A204.1 (cell line): ENCODE results near the gene CSAD.
"Not testable (repeated sequence)": the region's sequence is repeated elsewhere in the genome, so short reads cannot be mapped to it uniquely, and the experiment has no call there.

Experiments
- FAIRE-seq: peaks from 2 replicates; lab custom pipeline; 2012; peaks lifted over from hg19 to GRCh38; lab: Jason Lieb, UNC

Gene CSAD

DNA sequence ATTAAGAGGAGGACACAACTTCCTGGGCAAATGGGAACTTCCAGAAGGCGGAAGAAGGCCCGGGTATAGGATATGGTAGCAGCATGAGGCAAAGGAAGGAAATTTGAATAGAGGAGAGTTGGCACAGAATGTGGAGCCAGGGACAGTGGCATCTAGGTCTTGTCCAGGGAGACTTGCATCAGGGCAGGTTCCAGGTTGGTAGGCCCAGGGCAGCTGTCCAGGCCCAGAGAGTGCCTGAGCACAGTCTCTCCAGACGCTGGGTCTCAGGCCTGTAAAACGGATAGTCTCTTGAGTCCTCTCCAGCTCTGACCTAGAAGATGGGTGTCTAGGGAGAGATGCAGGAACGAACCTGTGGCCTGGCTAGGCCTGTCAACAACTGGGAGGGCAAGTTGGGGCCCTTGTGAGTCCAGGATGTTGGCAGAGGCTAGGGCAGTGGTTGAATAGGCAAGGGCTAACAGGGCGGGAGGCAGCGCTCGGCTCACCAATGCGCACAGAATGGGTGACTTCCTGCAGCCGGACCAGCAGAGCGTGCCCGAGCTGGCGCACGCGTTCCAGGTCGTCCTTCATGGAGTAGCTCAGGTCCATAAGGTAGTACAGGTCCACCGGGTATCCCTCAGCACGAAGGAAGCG, 16.4 kb upstream of the CSAD start:
- no peak for FAIRE-seq

DNA sequence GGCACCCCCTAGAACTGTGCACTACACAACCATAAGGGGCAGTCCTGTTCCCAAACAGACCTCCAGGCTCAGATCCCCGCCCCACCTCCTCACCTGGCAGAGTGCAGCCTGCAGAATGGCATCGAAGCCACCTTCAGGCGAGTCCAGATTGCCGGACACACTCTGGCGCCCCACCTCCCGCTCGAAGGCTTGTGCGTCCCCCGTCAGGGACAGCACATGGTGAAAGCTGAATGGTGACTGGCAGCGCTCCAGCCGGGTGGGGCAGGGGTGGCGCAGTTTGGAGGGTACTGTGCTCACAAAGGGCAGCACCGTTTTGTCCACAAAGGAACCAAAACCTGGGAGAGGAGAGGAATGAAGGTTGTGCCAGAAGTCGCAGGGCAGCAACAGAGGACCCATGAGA, 15.8 kb upstream of the CSAD start:
- no peak for FAIRE-seq

DNA sequence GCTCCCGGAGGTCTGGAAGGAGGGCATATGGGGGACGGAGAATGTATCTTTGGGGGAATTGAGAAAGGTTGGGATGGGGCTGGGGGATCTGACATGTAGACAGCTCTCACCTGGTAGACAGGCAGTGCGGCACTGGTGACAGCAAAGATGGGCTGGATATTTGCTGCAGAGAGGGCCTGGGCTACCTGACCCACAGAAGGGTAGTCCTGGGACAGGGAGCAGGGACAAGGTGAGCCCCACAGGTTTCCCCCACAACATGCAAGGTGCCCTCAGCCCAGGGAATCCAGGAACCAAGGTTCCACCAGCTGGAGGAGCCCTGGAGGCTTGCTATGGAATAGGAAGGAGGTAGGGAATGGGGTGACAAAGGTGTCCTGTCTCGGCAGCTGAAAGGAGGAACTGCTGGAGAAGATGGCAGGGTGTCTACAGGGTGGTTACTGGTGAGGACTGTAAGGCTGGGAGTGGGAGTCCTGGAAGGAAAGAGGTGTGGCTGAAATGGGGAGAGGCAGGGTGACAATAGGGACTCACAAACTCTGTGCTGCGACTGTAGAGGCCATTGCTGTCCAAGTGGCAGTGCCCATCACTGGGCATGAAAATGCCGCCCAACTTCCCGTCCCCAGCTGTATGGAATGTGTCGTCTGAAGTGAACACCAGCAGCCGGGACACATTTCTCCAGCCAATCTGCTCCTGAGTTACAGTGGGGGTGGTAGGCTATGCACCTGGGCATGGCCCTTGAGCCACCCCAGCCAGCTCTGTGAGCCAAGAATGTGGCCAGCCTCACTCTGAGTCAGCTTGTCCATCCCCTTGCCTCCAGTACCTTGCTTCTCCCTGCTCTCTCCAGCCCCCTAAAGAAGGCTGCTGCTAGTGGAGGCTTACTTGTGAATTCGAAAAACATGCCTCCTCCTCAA, 15.0 kb upstream of the CSAD start:
- FAIRE-seq, result no peak

DNA sequence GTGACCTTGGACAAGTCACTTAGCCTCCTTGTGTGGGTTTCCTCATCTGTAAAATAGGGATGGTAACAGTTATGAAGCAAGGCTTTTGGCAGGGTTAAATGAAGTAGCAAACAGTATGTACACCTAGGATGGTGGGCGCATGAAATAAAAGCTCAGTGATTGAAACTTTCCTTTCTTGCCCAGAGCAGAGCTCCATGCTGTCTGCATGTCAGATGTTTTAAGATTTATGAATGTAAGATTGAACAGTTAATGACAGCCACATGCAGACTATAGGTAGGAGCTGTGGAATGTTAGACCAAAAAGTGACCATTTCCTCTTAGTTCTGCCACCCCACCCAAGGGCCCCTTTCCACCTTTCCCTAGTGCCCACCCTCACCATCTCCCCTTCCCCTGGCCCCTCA, 14.2 kb upstream of the CSAD start:
- FAIRE-seq, result no peak

DNA sequence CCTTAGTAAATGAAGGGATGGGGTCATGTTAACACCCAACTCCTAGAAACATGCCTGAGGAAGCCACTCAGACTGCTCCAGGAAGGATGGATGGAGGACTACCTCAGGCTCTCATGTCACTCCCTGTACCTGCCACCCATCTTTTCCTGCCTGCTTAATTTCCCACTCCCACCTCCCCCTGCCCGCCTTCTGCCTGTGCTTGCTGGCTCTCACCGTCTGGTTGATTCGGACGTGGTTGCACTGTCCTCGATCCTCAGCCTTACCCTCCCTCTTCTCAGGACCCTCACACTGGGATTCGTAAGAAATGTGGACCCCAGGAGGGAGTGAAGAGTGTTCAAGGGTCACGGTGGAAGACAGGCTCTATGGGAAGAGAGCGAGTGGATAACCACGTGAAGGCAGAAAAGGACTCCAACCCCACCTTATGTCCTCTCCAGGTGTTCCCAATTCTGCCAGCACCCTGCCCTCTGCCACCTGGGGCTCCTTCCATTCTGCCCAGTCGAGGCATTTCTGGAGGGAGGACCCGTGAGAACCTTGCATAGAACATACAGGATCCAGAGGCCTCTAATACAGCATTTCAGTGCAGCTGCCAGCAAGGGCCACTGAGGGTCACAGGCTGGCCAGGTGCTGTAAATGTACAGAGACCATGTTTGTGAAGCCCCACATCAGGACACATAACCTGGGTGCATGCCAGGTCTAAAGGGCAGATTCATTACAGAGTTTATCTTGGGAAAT, 13.4 kb upstream of the CSAD start:
- no peak for FAIRE-seq

DNA sequence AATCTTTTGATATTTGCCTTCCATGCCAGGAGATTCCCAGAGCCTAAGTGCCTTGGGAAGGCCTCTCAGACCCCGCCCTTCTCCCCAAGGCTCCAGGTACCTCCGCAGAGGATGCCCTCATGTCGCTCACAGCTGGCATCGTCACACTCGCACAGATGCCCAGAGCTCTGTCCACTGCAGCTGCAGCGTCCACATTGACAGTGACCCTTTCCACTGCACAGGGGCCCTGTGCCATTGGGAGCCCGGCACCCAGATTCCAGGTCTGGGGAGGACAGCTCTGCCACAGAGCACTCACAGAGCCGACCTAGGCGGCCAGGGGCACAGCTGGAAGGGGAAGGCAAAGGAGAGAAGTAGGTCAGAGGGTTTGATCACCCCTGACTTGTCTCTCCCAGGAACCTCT, 12.3 kb upstream of the CSAD start:
- FAIRE-seq, result no peak

DNA sequence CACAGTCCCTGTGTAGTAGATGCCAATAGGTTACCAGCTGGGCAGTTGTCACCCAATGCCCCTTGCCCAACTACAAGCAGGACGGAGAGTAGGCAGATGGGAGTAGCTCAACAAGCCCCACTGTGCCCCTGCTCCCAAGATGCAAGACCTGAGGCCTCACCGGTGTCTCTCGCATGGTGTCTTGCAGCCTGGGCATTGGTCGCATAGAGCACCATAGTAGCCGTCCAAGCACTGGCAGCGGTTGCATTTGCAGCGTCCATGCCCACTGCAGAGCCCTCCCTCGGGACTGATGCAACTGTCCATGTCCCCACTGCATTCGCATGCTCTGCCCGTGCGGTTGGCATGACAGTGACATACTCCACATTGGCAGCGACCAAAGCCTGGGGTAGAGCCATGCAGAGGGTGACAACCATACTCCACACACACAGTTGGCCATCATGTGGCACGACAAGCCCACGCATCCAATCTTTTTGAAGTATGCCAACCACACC, 11.9 kb upstream of the CSAD start:
- FAIRE-seq, result no peak

DNA sequence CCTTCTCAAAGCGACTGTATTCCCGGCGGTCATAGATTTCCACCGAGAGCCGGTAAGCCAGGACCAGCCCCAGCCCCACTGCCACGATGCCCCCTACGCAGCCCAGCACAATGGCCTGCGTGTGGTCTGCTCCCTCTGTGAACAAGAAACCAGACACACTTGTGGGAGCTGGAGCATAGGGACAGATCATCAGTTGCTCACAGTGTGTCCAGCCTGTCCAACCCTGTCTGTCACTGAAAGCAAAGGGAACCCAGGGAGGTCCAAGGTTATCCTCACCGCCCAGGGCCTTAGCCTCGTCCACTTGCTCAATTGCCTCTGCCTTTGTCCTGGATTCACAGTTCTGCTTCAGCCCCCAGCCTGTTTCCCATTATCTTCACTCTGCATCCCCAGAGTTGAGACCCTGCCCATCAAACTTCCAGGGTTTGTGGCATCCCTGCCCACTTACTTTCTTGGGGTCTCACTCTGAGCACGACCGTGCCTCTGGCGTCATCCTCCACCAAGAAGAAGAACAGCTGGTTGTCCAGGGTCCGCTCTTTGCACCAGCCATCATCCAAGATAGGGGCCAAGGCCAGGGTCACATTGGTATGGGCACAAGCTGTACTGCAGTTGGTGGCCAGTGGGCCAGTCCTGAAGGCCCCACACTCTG, 11.3 kb upstream of the CSAD start:
- FAIRE-seq, result no peak

DNA sequence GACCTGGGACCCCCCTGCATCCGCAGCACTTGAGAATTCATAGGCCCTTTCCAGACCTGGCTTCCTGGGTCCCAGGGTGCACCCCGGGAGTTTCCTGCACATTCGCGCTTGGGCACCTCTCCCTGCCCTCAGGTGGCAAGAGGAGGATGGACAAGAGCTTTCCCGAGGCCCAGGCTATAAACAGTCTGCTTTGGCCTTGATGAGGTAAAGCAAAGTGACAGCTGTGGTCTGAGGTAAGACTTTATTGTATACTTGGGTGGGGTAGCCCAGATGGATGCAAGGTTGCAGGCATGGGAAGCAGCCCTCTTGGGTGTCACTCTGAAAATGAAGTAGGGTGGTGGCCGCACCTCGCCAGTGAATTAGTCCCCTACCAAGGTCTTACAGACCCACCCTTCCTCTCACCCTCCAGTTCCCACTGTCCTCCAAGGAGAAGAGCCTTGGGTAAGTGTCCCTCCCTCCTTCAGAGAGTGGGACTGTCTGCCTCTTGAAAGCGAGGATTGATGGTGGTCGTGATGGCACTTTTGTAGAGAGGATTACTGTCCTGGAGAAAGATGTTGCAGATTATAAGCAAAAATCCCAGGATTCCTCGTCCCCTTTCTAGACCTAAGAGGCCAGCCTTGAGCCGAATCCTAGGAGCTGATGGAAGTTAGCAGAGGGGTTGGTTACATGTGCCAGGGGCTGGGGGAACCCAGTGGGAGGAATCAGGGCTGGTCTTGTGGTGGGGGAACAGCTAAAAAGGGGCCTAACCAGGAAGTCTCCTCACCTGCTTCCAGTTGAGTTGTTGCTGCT, 10.6 kb upstream of the CSAD start:
- FAIRE-seq, result no peak

DNA sequence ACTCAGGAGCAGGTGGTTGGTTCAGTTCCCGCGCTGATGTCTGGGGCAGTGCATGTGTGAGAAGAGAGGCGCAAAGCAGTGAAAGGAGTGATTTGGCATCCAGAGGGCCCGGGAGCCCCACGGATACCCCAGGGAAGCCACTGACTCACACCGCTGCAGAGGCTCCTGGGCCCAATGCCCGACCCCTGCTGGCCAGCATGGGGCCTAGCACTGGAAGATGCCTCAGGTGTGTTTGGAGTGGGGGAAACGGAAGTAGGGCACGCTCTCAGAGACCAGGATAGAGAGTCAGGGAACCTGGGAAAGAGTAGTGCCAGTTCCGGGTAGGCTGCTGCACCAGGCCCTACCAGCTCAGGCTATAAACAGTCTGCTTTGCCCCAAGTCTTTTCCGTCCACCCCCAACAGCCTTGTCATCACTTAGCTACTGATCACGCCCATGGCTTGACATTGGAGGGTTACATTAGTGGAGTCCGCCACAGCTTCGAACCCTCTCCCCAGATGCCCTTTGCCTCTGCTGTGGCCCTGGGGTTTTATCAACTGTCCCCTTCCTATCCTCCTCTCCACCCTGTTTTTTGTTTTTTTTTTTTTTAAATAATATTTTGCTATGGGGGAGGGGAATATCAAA, 9.5 kb upstream of the CSAD start:
- no peak for FAIRE-seq

DNA sequence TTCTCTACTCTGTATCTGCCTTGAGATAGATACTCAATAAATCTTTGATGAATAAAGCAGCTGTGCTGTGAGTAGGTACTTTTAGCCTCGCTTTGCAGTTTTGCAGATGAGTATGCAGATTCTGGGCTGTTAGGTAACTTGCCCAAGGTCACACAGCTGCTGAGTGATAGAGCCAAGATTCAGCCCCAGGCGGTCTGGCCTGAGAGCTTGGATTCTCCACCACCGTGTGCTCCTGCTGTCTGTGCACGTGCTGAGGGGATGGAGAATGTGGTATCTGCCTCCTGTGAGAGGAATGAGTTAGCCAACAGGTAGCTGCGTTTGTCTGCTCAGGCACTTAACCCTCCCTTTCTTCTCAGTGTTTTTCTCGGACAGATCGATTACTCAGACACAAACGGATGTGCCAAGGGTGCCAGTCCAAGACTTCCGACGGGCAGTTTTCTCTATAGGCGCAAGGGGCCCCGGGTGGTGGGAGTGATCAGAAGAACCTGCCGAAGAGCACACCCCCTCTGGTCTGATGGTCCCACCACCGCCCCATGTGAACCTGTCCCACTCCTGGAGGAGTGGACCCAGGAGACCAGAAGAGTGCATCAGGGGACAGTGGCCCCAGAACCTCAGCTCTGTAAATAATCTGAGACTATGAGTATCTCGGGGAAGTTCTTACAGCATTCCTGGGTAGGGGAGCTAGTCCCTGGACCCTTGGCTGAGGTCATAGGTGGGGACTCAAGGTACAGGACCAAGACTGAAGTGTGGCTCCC, 6.6 kb upstream of the CSAD start:
- FAIRE-seq, result no peak

DNA sequence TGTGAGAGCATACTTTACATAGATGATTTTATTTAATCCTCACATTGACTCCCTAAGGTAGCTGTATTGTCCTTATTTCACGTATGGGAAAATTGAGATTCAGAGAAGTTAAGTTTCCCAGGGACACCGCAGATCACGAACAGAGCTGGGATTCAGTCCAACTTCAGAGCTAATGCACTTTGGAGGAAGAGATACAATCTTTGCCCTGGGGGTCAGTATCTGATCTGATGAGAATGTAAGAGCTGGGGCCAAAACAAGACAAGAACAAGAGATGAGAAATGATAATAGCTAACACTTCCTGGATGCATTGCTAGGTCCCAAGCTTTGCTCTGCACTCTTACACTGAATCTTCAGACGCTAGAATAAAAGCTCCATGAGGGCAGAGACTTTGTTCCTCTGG, 6.0 kb upstream of the CSAD start:
- no peak for FAIRE-seq

DNA sequence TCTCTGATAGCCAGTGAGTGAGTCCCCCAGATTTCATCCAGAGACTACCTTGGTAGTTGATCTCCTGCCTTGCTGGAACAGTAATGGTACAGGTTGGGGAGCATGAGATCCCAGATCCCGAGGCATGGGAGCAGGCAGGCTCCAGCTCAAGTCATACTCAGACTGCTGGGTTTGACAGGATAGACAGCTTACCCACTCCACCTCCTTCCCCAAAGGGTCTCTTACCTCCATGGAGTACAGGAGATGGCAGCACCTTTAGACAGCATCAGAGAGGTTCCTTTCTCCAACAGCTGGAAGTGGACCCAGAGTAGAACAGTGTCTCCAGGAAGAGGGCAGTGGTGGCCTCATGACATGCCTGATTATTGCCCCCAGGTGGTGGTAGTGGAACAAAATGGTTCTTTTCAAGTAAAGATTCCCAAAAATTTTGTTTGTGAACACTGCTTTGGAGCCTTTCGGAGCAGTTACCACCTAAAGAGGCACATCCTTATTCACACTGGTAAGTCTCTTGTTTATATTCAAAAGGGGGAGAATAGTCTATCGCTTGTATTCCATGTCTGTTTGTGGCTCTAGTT, 4.9 kb upstream of the CSAD start:
- no peak for FAIRE-seq

DNA sequence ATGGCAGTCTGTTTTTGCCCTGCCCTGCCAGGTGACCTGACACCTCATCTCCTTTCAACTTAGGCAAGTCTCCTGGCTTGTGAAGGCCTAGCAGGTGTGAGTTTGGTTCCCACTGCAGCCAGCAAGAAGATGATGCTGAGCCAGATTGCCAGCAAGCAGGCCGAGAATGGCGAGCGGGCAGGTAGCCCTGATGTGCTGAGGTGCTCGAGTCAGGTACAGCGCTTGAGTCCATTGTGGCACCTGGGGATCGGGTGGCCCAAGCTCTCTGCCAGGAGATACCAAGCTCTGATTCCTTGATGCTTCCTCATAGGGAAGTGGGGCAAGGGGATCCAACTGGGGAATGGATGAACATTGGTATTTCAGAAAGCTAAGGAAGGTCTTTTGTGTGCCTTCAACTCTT, 4.1 kb upstream of the CSAD start:
- FAIRE-seq, result no peak

DNA sequence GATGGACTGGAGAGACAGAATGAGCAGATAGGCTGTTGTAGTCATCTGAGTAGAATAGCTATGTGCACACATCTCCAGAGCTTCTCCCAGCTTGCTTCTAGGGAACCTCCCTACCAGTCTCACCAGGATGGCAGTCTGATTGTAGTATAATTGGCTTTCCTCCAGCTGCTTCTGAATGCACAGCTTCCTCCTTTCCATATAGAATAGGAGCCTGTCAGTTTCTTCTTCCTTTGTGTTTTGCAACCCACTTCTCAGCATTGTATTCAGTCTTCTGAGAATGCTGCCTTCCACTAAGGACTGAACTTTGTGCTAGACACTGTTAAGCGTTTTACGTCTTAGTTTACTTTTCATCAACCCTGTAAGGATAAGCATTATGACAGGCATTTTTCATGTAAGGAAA, 2.2 kb upstream of the CSAD start:
- FAIRE-seq, result no peak

DNA sequence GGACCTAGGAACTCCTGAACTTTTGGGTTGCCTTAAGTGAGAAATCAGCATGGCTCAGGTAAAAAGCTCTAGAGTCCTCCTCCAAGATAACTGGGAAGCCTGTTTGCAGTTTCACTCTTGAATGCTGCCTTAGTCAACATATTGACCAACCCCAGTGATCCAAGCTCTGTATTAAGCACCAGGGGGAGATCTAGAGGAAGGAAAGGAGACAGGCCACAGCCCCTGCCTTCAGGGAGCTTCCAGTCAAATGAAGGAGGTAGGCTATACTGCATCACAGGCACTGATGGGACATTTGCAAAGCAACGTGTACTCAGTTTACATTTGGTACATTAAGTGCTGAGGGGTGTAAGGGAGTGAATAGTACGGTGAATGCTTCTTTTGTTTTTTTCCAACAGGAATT, 1.2 kb upstream of the CSAD start:
- no peak for FAIRE-seq

DNA sequence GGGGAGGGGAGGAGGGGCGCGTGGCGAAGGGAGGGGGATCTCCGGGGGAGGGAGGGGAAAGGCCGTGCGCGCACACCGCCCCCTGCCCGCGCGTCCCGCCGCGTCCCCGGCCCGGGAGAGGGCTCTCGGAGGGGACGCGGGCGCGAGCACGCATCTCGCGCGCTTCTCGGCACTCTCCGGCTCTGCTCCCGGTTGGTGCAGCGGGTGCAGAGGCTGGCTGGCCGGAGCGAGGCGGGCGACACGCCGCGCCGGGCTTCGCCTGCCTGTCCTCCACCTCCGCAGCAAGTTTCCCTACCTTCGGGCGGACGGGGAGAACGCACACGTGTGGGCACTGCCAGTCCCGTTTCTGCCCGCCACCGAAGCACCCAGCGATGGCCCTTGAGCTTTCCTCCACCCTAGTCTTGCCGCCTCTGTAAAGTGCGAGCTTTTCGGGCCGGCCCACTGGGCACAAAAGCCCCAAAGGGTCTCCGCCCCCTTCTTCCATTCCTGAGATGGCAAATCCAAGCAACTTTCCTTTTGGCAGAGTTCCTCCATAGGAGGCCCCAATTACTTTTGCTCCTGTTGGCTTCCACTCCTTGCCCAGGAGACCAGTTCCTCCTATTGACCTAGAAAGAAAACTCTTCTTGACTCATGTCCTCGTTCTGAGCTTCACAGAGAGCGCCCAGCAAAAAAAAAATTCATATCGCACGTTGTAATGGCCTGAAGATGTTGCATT, 363 bp upstream of the CSAD start:
- FAIRE-seq, result no peak

DNA sequence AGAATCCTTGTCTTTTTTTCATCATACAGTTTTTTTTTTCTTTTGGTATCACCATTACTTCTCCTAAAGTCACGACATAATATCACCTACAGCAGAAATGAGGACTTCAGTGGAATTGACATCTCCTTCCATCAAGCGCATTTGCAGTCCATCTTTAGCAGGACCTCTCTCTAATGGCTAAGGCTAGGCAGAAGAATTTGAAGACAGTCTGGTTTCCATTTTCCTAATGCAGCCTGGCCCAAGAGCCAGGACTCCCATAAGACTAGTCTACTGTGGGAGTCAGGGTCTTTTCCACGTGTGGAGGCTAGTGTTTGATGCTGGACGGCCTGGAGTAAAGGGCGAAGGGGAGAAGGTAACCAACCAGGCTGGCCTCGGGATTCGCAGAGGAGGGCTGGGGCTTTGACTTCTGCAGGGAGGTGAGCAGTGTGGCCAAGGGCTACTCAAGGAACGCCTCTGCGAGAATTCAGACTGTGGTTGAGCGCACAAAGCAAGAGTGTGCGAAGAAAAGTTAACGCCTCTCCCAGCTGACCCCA, 972 bp downstream of the CSAD start:
- no peak for FAIRE-seq

DNA sequence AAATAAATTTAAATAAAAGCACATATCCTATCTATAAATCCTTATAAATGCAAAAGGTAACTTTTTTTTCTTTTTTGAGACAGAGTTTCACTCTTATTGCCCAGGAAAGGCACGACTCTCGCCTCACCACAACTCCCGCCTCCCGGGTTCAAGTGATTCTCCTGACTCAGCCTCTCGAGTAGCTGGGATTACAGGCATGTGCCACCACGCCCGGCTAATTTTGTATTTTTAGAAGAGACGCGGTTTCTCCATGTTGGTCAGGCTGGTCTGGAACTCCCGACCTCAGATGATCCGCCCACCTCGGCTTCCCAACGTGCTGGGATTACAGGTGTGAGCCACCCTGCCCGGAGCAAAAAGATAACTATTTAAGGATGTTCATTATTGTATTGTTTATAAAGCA, 1.9 kb downstream of the CSAD start:
- not testable (repeated sequence) for FAIRE-seq
